AG10803 (cell line): ENCODE results near the gene SYNE4.
A peak's percentile ranks its signal among the peaks of the same experiment; 100 is the strongest.
"Not testable (repeated sequence)": the region's sequence is repeated elsewhere in the genome, so short reads cannot be mapped to it uniquely, and the experiment has no call there.

Experiments used
- DNase-seq: peaks from one replicate; pipeline ENCODE4 v3.0.0; 2010; ENCODE audit warnings: low read depth
- H3K4me3 ChIP-seq: 2 replicates; pipeline ENCODE4 v1.5.1; 2011; ENCODE audit warnings: mild to moderate bottlenecking, low read length, control low read depth
- TF ChIP-seq, protein P1 (sequence below): conservative IDR thresholded peaks from 2 replicates; pipeline ENCODE4 v1.5.1; 2011; ENCODE audit warnings: mild to moderate bottlenecking, low read length, control low read depth, inconsistent platforms

Gene SYNE4

DNA sequence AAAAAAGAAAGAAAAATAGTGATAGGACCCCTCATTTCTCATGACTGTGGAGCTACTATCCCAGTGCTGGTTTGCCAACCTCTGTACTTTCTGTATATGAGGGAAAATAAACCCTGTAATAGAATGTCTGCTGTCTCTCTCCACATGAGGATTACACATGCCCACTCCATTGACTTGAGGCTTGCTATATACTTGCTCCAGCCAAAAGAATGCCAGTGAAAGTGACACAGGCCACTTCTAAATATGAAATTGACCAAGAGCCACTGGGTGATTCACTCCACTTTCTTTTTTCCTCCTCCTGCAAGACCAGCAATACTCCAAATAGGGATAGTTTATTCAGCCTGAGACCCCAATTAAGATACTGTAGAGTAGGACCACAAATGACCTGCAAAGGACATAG lies 39.2 kb upstream of the SYNE4 start:
- H3K4me3 ChIP-seq: no peak overlapping the region
- peak; percentile 22 for DNase-seq
- TF ChIP-seq, protein P1, sequence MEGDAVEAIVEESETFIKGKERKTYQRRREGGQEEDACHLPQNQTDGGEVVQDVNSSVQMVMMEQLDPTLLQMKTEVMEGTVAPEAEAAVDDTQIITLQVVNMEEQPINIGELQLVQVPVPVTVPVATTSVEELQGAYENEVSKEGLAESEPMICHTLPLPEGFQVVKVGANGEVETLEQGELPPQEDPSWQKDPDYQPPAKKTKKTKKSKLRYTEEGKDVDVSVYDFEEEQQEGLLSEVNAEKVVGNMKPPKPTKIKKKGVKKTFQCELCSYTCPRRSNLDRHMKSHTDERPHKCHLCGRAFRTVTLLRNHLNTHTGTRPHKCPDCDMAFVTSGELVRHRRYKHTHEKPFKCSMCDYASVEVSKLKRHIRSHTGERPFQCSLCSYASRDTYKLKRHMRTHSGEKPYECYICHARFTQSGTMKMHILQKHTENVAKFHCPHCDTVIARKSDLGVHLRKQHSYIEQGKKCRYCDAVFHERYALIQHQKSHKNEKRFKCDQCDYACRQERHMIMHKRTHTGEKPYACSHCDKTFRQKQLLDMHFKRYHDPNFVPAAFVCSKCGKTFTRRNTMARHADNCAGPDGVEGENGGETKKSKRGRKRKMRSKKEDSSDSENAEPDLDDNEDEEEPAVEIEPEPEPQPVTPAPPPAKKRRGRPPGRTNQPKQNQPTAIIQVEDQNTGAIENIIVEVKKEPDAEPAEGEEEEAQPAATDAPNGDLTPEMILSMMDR: no peak

DNA sequence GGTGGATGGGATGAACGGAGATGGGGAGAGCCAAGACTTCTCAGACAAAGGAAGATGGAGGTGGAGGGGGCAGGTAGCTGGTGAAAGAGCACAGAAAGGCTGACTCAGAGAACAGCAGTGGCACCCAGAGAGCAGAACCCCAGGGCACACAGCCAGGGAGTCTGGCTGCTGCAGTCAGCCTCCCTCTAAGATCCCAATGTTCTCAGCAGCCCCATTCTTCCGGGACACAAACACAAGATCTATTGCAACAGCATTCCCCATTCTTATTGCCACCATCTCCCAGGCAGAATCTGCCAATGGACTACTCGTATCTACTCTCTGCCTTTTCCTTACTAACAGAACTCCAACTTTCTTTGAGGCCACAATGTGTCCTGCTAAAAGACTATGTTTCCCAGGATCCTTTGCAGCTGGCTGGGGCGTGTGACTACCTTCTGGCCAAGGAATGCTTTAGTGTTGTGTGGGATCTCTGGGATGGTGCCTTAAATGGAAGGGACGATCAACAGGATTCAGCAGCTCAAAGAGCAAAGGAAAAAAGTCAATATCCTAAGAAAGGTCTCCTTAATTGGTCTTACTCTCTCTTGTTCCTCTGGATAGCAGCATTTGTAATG lies 37.9 kb upstream of the SYNE4 start:
- TF ChIP-seq, protein P1: no peak
- H3K4me3 ChIP-seq: no peak overlapping the region
- DNase-seq: peak; percentile 24

DNA sequence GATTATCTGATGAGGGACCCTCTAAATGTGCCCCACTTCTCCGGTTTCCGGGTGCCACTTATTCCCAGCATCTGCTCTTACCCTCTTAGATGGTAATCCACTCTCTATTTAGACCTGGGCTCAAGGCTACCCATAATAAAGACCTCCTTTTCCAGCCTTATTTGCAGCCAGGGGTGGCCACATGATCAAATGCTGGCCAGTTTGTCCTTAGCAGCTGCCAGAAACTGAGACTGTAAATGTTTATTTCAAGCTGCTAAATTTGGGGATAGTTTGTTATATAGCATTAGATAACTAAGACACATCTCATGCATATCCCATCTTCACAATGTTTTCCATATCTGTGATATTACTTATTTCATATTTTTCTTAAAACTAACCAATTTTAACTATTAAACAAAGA lies 35.3 kb upstream of the SYNE4 start:
- no peak overlapping the region for H3K4me3 ChIP-seq

DNA sequence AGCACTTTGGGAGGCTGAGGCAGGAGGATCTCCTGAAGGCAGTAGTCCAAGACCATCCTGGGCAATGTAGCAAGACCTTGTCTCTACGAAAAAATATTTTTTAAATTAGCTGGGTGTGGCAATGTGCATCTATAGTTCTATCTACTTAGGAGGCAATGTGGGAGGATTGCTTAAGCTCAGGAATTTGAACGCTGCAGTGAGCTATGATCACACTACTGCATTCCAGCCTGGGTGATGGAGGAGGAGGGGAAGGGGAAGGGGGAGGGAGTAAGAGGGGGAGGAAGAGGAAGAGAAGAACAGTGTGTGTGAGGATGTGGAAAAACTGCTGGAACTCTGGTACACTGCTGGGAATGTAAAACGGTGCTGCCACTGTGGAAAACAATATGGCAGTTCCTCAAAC lies 33.2 kb upstream of the SYNE4 start:
- DNase-seq: peak; percentile 96
- H3K4me3 ChIP-seq: no peak overlapping the region
- TF ChIP-seq, protein P1: no peak

More for the DNA sequence above, 35.3 kb upstream of the SYNE4 start:
- TF ChIP-seq, protein P1: no peak
- DNase-seq: no peak

DNA sequence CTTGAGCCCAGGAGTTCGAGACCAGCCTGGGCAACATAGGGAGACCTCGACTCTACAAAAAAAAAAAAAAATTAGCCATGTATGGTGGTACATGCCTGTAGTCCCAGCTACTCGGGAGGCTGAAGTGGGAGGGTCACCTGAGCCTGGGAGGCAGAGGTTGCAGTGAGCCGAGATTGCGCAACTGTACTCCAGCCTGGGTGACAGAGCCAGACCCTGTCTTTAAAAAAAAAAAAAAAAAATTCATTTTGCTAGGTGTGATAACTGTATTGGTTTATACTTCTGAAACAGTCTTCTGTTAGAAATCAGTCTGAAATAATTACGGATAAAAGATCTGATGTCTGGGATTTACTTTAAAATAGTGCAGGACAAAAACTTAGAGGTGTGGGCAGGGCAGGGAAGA lies 32.5 kb upstream of the SYNE4 start:
- not testable (repeated sequence) for H3K4me3 ChIP-seq, DNase-seq

DNA sequence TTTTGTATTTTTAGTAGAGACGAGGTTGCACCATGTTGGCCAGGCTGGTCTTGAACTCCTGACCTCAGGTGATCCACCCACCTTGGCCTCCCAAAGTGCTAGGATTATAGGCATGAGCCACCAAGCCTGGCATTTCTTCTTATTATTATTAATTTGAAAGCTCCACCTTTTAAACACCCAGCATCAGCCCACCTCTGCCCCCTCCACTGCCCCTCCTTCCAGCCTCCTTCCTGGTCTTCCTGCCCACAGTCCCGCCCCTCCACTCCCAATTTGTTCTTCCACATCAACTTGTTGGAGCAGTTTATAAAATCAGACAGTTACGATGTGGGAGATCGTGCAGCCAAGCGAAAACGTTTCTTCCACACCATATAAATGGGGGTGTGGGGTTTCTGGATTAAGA lies 31.9 kb upstream of the SYNE4 start:
- TF ChIP-seq, protein P1: no peak
- DNase-seq: no peak
- no peak overlapping the region for H3K4me3 ChIP-seq

DNA sequence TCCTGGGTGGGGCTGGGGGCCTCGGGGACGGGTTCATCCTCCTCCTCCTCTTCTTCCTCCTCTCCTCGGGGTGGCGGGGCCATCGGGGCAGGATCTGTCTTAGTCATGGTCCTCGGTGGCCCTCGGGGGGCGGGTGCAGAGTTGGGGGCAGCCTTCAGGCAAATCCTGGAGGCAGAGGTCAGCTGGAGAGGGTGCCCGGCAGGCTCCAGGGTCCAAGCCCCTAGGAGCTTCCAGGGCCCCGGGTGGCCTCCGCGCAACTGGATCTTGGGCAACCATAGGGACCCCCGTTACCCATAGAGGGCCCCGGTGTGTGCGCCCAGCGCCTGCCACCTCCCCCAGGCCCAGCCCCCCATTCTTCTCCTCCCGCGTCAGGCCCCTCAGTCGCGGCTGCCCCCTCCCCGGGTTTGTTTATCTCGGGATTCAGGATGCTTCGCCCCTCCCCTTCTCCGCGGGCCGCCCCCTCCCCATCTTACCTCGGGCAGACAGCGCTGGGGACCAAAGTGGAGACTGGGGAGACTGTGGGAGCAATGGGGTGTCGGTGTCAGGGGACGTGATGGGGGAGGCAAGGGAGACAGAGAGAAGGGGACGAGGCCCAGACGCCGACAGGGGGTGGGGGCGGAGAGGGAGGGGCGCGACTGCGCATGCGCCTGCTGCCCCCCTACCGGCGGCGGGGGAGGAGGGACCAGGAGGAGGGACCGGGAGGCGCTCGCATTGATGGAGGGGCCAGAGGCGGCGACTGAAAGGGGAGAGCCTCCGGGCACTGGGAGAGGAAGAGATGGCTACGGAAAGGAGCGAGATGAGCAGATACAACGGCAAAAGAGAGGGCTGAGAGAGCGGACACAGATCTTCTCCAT lies 23.9 kb upstream of the SYNE4 start, which contains the start of gene CLIP3:
TSS of gene CLIP3 (minus strand) at position 623 of the 854 bp plus-strand sequence. CDS start at position 107, 516 bp downstream.
- peak; percentile 67 for DNase-seq
- H3K4me3 ChIP-seq: peak within 1 kb of the TSS; percentile 91
- TF ChIP-seq, protein P1: no peak
